ENCODE data around the gene SORCS2.

Gene SORCS2

DNA sequence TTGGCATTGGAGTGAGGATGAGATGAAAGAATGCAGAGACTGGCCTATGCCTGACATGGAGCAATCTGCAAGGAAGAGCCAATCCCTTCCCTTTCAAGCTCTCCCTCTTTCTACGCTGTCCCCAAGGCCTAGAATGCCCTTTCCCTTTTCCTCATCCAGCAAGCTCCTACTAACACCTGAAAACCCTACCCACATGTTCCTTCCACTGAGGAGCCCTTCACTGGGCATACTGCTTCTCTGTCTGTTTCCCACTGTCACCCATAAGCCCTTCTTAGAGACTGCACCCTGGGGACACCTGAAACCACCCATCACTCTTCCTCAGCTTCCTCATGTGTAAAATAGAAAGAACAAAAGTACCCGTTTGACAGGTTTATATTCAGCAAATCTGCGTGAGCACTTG is 492.0 kb downstream of the SORCS2 start:
- Histone ChIP-seq H3K79me2 (ENCODE audit: control insufficient read depth, low read length) (no peaks in the 10 kb centered on the region), H3K9me3 (ENCODE audit: control insufficient read depth, insufficient read depth, low read length) (no peaks in the 10 kb centered on the region), H3K36me3 (ENCODE audit: control insufficient read depth, low read length) (no peaks in the 10 kb centered on the region), H3K27me3 (ENCODE audit: control insufficient read depth, low read length) (peaks cover 9% of the 10 kb centered on the region), H4K20me1 (ENCODE audit: control insufficient read depth, insufficient read depth, low read depth, low read length) (no peaks in the 10 kb centered on the region), H3F3A (ENCODE audit: control insufficient read depth, insufficient read depth) (no peaks in the 10 kb centered on the region), H3K4me3 (ENCODE audit: low read length) (no peak overlapping the region), H3K9me2 (replicated peaks; ENCODE audit: control insufficient read depth, low read length) (no peaks in the 10 kb centered on the region), H3K4me2 (ENCODE audit: low read length) (no peak overlapping the region), H3K27ac (ENCODE audit: low read depth, low read length) (no peak overlapping the region), H3K4me1 (ENCODE audit: control insufficient read depth, low read length) (no peaks in the 10 kb centered on the region)
- TF ChIP-seq EZH2phosphoT487 (IDR thresholded peaks at IDR 0.05; ENCODE audit: borderline replicate concordance, low read length) = no peak
- TF ChIP-seq, protein P1, sequence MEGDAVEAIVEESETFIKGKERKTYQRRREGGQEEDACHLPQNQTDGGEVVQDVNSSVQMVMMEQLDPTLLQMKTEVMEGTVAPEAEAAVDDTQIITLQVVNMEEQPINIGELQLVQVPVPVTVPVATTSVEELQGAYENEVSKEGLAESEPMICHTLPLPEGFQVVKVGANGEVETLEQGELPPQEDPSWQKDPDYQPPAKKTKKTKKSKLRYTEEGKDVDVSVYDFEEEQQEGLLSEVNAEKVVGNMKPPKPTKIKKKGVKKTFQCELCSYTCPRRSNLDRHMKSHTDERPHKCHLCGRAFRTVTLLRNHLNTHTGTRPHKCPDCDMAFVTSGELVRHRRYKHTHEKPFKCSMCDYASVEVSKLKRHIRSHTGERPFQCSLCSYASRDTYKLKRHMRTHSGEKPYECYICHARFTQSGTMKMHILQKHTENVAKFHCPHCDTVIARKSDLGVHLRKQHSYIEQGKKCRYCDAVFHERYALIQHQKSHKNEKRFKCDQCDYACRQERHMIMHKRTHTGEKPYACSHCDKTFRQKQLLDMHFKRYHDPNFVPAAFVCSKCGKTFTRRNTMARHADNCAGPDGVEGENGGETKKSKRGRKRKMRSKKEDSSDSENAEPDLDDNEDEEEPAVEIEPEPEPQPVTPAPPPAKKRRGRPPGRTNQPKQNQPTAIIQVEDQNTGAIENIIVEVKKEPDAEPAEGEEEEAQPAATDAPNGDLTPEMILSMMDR (IDR thresholded peaks at IDR 0.05; ENCODE audit: low read depth, low read length, poor library complexity, severe bottlenecking) = no peak

- Histone ChIP-seq H3K27ac (ENCODE audit: low read depth, low read length) (no peak overlapping the region), H3K36me3 (ENCODE audit: control insufficient read depth, low read length) (no peaks in the 10 kb centered on the region), H4K20me1 (ENCODE audit: control insufficient read depth, insufficient read depth, low read depth, low read length) (no peaks in the 10 kb centered on the region), H3K9me3 (ENCODE audit: control insufficient read depth, insufficient read depth, low read length) (no peaks in the 10 kb centered on the region), H3K9me2 (replicated peaks; ENCODE audit: control insufficient read depth, low read length) (no peaks in the 10 kb centered on the region), H3K4me2 (ENCODE audit: low read length) (no peak overlapping the region), H3K4me1 (ENCODE audit: control insufficient read depth, low read length) (no peaks in the 10 kb centered on the region), H3K79me2 (ENCODE audit: control insufficient read depth, low read length) (no peaks in the 10 kb centered on the region), H3K27me3 (ENCODE audit: control insufficient read depth, low read length) (peaks cover 9% of the 10 kb centered on the region), H3K4me3 (ENCODE audit: low read length) (no peak overlapping the region), H3F3A (ENCODE audit: control insufficient read depth, insufficient read depth) (no peaks in the 10 kb centered on the region)
- no peak for TF ChIP-seq EZH2phosphoT487 (IDR thresholded peaks at IDR 0.05; ENCODE audit: borderline replicate concordance, low read length)
These were observed 493.9 kb downstream of the SORCS2 start for GRCh38 chr4:7686070-7686870.

DNA sequence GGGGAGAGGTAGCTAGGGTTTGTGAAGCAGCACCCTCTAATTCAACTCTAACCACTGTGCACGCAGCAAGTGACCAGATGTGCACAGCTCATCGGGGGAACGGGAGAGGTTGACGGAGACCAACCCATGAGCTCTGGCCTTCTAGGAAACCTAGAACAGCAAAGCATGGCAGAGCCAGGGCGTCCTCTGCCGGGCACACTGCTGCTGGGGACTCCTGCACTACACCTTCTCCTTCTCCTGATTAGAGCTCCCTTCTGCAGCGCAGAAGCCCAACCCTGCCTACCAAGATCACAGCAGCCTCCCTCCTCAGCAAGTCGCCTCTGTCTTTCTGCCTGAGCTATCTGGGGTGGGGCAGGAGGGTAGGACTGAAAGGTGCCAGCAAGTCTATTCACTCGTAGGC is 494.7 kb downstream of the SORCS2 start:
- Histone ChIP-seq H3K4me1 (ENCODE audit: control insufficient read depth, low read length) (no peaks in the 10 kb centered on the region), H3K27me3 (ENCODE audit: control insufficient read depth, low read length) (peaks cover 4% of the 10 kb centered on the region; the same call in 1 of the 2 replicates), H3K9me2 (replicated peaks; ENCODE audit: control insufficient read depth, low read length) (no peaks in the 10 kb centered on the region), H3K36me3 (ENCODE audit: control insufficient read depth, low read length) (no peaks in the 10 kb centered on the region), H3K79me2 (ENCODE audit: control insufficient read depth, low read length) (no peaks in the 10 kb centered on the region), H3K4me3 (ENCODE audit: low read length) (no peak overlapping the region), H3F3A (ENCODE audit: control insufficient read depth, insufficient read depth) (no peaks in the 10 kb centered on the region), H4K20me1 (ENCODE audit: control insufficient read depth, insufficient read depth, low read depth, low read length) (no peaks in the 10 kb centered on the region), H3K27ac (ENCODE audit: low read depth, low read length) (no peak overlapping the region), H3K9me3 (ENCODE audit: control insufficient read depth, insufficient read depth, low read length) (no peaks in the 10 kb centered on the region), H3K4me2 (ENCODE audit: low read length) (no peak overlapping the region)
- TF ChIP-seq EZH2phosphoT487 (IDR thresholded peaks at IDR 0.05; ENCODE audit: borderline replicate concordance, low read length) = no peak
- TF ChIP-seq, protein P1 (IDR thresholded peaks at IDR 0.05; ENCODE audit: low read depth, low read length, poor library complexity, severe bottlenecking) = no peak

GRCh38 chr4:7687796-7688195 is 495.5 kb downstream of the SORCS2 start:
- H3K4me3 ChIP-seq (ENCODE audit: low read length) = no peak overlapping the region
- no peaks in the 10 kb centered on the region for H3K4me1 ChIP-seq (ENCODE audit: control insufficient read depth, low read length)
- no peaks in the 10 kb centered on the region for H3F3A ChIP-seq (ENCODE audit: control insufficient read depth, insufficient read depth)
- H3K36me3 ChIP-seq (ENCODE audit: control insufficient read depth, low read length) = no peaks in the 10 kb centered on the region
- no peaks in the 10 kb centered on the region for H4K20me1 ChIP-seq (ENCODE audit: control insufficient read depth, insufficient read depth, low read depth, low read length)
- TF ChIP-seq EZH2phosphoT487 (IDR thresholded peaks at IDR 0.05; ENCODE audit: borderline replicate concordance, low read length) = no peak
- TF ChIP-seq, protein P1 (IDR thresholded peaks at IDR 0.05; ENCODE audit: low read depth, low read length, poor library complexity, severe bottlenecking) = no peak
- H3K27me3 ChIP-seq (ENCODE audit: control insufficient read depth, low read length) = peaks cover 4% of the 10 kb centered on the region; the same call in 1 of the 2 replicates
- no peaks in the 10 kb centered on the region for H3K9me3 ChIP-seq (ENCODE audit: control insufficient read depth, insufficient read depth, low read length)
- no peak overlapping the region for H3K27ac ChIP-seq (ENCODE audit: low read depth, low read length)
- H3K4me2 ChIP-seq (ENCODE audit: low read length) = no peak overlapping the region
- H3K79me2 ChIP-seq (ENCODE audit: control insufficient read depth, low read length) = no peaks in the 10 kb centered on the region
- no peaks in the 10 kb centered on the region for H3K9me2 ChIP-seq (replicated peaks; ENCODE audit: control insufficient read depth, low read length)

Data from DOHH2 (cell line).